ENCODE data around the gene KATNBL1.

GRCh38 chr15:34203305-34203704 lies 6.6 kb downstream of the KATNBL1 start:
- no peak for TF ChIP-seq CTCF (IDR thresholded peaks at IDR 0.05; ENCODE audit: borderline replicate concordance, extremely low read depth, low read length, poor library complexity, severe bottlenecking)
- TF ChIP-seq EZH2 (IDR thresholded peaks at IDR 0.05; ENCODE audit: borderline replicate concordance, low read depth, low read length, severe bottlenecking), result no peak
